Neural progenitor cell (in vitro differentiated cells): Measurements from ENCODE around the gene ENPP6.

ENCODE experiments used
- EZH2 ChIP-seq: fragments of 200-600 bp; sonication (generic); IDR thresholded peaks from 2 replicates; pipeline ENCODE4 v1.6.1; 2017; ENCODE audit warnings: antibody characterized with exemption, mild to moderate bottlenecking, moderate library complexity
- EZH2phosphoT487 ChIP-seq: fragments of 200-600 bp; sonication (generic); IDR thresholded peaks from 2 replicates; pipeline ENCODE4 v1.6.1; 2017; ENCODE audit warnings: antibody characterized with exemption
- TF ChIP-seq, protein P1 (sequence below): fragments of 200-600 bp; sonication (generic); IDR thresholded peaks from 2 replicates; pipeline ENCODE4 v1.5.1; 2017; ENCODE audit warnings: antibody characterized with exemption, mild to moderate bottlenecking

- TF ChIP-seq, protein P1, sequence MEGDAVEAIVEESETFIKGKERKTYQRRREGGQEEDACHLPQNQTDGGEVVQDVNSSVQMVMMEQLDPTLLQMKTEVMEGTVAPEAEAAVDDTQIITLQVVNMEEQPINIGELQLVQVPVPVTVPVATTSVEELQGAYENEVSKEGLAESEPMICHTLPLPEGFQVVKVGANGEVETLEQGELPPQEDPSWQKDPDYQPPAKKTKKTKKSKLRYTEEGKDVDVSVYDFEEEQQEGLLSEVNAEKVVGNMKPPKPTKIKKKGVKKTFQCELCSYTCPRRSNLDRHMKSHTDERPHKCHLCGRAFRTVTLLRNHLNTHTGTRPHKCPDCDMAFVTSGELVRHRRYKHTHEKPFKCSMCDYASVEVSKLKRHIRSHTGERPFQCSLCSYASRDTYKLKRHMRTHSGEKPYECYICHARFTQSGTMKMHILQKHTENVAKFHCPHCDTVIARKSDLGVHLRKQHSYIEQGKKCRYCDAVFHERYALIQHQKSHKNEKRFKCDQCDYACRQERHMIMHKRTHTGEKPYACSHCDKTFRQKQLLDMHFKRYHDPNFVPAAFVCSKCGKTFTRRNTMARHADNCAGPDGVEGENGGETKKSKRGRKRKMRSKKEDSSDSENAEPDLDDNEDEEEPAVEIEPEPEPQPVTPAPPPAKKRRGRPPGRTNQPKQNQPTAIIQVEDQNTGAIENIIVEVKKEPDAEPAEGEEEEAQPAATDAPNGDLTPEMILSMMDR = no peak
- TF ChIP-seq EZH2phosphoT487 = no peak
- no peak for TF ChIP-seq EZH2
Observed at GRCh38 chr4:184253072-184253420, 35.4 kb upstream of the ENPP6 start.
